Measurements from ENCODE around the gene AHNAK.
"Not testable (repeated sequence)": the region's sequence is repeated elsewhere in the genome, so short reads cannot be mapped to it uniquely, and the experiment has no call there.

AHNAK gene

DNA sequence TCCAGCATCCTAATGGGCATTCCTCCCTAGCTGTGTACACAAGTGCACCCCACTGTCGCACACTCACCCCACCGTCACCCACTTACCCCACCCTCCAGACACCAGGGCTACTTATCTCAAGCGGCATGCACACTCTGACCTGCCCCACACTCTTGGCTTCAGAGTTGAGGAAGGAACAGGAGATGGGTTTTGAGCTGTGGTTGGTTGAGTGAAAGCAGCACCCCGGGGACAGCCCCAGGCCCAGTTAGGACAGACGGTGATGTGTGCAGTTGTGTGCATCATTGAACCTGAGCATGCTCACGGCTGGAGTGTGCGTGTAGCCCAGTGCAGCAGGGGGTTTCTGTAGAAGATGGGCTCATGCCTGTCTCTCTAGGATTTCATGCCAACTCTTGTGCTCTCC lies 32.5 kb downstream of the AHNAK start:
- DNase-seq, result no peak

DNA sequence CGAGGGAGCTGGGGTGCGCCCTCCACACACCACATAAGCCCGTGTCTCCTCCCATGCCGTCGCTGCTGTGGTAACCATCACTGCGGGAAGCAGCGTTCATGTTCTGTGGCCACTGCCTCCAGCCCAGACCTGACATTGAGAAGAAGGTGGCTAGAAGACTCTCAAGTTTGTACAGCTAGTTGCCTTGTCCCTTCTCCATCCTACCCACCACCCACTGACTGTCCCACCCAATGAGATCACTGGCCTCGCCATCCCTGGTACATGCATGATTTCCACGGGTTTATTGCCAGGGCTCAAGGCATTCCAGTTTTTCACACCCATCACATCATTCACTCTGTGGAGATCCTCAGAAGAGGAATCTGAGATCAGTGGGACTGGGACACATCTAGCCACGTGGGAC lies 33.0 kb downstream of the AHNAK start:
- no peak for DNase-seq

DNA sequence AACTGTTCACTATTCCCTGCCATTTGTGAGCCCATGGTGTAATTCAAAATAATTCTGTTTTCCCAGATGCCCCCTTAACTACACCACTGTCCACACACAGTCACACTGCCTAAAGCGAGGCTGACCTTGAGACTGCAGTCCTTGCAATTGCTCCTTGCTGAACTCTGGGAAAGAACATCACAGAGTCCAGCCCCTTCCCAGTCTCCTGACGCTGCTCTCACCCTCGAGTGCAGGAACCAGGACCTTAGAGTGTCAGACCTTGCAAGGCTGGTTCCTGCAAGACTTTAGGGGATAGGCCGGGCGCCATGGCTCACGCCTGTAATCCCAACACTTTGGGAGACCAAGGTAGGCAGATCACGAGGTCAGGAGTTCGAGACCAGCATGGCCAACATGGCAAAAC lies 33.6 kb downstream of the AHNAK start:
- DNase-seq, result no peak

DNA sequence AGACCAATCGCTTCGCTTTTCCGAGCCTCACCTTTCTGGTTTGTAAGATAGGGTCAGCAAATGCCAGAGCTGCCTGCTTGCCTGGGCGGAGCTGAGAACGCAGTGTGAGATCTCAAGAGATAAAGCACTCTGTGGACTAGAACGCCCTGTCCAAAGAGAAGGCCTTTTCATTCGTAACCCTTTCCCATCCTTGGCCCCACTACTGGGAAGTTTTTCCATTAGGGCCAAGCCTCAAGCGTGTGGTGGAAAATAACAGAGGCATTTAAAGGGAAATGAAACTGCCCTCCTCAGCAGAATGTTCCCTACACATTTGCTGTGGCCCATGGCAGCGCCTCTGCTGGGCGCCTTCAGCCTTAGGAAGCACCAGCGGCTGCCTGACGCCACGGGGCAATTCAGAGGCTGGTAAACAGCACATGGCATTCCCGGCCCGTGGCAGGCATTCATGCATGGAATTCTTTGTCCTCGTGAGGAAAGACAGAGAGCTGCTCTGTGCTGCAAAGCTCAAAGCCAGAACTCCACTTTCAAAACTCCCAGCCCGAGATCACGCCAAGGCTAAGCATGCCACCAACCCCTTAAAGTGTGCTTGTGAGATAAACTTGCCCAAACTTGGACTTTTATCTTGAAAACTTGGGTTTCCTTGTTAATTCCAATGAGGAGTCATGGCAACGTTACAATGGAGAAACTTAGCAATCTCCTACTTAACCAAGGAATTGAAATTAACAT lies 38.1 kb downstream of the AHNAK start:
- DNase-seq, result no peak

DNA sequence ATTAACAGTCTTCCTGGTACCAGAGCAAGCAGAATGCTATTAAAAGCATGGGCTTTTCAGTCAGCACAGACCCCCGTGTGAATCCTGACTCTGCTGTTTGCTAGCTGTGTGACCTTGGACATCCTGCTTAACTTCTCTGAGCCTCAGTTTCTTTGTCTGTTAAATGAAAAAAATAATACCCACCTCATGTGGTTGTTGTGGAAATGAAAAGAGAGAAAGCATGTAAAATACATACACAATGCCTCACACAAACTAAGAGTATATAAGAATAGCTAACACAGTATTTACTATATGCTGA lies 39.5 kb downstream of the AHNAK start:
- DNase-seq, result no peak

DNA sequence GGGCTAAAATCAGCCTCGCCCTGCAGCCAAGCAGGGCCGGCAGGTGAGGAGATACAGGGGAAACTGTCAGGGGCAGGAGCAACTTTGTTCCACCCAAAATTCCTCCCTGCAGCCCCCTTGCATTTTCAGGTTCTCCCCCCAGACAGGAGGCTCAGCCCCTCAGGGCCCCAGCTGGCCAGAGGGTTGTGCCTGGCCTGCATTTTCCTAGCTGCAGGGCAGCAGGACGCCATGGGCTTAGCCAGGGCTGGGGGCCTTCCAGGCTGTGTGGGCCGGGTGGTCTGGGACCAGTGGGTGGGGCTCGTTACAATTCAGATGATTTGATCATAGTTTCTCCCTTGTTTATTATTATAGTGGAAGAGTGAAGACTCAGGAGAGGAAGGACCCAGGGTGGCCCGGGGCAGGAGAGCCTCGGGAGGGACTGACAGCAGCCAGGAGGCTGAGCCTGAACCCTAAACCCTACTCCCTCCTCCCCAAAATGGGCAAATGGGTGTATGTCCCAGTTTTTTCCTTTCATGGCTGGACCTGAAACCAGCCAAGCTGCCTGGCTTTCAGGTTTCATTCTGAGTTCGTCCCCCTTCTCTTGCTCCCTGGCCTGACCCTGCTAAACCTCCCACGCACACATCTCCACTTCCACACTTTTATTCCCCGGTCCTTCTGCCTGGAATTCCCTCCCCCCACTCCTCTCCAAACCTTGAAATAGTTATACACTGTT lies 40.0 kb downstream of the AHNAK start:
- no peak for DNase-seq

DNA sequence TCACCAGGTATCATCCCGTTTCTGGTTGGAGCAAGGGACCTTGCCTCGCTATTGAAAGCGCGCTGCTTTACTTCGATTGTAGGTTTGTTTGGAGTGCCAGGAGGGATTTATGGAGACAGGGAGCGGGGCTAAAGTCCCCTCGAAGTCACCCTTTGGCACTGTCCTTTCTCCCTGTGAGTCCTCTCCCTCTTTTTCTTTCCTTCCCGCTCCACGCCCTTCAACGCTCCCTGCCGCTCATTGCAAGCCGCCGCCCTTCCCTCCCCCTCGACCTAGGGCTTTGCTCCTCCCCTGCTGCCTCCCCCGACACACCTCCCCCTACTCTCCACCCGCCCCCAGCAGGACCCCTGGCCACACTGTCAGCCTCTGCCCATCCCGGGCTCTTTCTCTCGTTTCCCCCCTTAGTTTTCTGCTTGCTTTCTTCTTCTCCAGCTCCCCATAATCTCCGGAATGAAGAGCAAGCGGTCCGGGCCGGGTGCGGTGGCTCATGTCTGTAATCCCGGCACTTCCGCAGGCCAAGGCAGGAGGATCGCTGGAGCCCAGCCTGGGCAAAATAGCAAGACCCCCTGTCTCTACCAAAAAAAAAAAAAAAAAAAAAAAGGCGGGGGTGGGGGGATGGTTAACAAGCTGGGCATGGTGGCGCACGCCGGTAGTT lies 41.0 kb downstream of the AHNAK start:
- DNase-seq, result no peak

DNA sequence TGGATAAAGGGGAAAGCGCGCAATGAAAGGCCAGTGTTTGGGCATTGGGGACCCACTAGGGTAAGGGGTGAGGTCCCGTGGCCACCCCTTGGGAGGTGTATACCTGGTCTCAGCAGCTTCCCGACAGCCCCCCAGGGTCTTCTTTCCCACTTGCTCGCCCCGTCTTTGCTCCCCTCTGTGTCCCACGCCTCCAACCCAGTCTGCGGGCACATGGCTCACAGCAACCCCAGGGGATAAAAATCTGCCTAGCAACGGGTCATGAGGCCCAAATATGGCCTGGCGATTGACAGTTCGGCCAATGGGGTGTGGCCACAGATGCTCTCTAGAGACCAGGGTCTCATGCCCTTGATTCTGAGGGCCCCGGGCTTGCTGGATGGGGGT lies 41.6 kb downstream of the AHNAK start:
- no peak for DNase-seq

DNA sequence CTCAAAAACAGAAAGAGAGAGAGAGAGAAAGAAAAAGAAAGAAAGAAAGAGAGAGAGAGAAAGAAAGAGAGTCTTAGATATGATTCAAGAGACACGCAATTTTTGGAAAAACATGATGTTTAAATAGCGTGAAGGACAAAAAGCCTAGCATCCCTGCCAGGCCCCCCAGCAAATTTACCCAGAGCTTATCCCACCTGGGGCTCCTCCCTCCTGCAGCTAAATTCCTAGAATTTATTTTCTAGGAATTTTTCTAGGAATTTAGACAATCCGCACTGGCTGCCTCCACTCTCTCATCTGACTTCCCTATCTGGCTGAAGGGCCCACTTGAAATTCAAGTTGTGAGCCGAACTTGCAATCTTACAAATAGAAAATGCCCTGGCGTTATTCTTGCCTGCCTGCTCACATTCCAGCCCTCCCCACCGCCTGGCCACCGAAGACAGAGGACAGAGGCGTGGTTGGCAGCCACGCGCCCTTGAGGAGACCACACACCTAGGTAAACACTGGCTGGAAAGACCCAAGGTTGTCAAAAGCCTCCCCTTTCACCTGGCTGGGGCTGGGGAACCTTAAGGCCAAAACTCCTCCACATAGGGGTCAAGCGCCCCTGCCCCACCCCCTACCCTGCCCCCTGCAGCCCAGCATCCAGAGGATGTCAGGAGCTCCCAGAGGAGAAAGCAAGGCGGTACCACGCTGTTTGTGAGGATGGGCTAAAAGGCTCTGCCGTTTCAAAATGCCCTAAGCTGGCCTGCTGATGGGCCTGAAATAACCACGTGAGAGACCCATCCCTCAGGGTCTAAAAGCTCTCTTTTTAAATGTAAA lies 42.2 kb downstream of the AHNAK start:
- no peak for DNase-seq

DNA sequence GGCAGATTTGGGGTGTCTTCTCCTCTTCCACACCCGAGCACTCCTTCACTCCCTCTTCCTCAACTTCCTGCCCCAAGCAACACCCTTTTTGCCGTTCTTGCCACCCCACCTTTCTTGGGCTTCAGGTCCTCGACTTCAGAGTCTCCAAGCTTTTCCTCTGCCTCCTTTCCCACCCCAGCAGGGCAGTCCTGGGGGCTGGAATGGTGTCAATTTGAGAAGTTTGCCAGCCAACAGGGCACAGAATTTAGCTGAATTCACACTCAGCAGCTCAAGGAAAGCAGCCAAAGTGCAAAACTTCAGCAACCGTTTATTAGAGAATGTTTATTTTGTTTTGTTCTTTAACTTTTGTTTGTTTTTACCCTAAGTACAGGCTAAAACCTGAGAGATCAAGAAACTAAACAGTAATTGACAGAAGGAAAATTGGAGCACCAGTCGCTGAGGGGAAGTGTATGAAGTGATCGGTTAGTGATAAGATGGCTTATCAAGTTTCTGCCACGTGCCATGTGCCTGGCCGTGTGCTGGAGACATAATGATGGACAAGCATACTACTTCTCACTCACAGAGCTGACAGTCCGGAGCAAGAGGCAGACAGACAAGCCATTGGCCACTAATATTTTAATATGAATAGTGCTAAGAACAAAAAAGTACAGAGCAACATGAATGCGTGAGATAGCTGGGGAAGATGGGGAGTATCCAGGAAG lies 44.4 kb downstream of the AHNAK start:
- no peak for DNase-seq

DNA sequence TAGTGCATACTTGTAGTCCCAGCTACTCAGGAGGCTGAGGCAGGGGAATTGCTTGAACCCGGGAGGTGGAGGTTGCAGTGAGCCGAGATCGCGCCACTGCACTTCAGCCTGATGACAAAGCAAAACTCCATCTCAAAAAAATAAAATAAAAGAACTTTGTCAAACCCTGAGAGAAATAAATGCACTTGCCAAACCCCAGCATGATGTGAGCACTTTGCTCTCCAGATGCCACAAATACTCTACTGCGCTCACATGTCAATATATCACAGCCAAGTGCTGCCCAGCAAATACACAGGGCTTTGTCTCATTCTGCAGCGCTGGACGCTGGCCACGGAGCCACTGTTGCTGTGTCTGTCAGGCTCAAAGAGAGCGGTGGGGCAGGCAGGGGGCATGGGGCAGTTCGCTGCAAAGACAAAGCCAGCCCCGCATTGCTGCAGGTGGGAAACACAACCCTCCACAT lies 45.1 kb downstream of the AHNAK start:
- no peak for DNase-seq

DNA sequence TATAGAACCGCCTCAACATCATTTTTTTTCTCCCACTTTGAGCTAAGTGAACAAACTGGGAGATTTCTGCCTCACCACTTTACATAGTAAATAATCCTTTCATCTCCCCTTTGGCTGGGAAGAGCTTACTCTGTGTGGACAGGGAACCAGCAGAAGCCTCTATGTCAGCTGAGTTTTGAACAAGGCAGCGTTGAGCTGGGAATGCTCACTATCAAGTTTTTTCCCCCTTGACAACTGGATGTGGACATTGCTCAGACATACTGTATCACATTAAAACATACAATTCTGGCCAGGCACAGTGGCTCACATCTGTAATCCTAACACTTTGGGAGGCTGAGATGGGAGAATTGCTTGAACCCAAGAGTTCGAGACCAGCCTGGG lies 46.0 kb downstream of the AHNAK start:
- DNase-seq, result no peak

DNA sequence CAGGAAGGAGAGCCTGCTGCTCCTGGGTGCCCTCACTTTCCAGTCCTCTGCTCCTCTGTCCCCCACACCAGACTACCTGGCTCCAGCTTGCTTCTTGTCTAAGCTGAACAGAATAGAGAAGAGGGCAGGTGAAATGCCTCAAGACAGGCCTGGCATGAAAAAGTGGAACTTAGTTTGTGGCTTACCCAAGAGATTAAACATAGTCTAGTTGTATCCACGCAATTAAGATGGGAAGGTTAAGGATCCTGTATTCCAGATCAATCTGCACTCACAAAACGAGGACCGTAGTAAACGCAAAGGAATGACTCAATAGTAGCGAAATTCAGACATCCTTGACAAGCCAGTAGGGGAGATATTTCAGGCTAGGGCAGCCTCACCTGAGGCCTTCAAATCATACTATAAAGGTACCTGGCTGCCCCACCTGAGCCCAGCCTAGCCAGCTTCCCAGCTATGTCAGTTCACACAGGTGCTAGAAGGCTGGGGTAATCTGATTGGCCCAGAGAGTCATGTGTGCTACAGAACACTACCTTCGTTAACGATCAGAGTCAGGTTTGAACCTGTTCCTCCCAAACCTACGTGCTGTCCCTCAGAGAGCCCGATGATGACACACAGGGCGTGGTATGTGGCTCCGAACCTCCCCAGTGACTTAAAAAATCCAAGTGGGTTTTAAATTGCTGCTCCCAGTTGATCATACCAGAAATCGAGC lies 46.5 kb downstream of the AHNAK start:
- no peak for DNase-seq

DNA sequence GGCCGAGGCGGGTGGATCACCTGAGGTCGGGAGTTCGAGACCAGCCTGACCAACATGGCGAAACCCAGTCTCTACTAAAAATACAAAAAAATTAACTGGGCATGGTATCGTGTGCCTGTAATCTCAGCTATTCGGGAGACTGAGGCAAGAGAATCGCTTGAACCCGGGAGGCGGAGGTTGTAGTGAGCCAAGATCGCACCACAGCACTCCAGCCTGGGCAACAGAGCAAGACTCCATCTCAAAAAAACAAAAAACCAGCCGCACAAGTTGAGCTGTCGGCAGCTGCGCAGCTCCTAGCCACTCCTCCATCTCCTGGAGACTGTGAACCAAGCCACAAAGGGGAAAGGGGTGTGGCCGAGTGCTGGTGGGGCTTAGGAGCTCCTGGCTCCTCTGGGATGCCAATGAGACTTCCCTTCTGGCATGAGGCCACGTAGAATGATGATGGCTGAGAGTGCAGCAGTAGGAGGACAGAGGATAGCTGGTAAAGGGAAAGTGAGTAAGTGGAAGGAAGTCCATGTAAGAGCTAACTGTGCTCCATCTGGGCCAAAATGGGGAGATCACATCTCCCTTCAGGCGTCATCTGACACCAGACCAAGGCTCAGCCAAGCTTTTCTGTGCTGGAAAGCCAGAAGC lies 47.2 kb downstream of the AHNAK start:
- DNase-seq, result not testable (repeated sequence)

DNA sequence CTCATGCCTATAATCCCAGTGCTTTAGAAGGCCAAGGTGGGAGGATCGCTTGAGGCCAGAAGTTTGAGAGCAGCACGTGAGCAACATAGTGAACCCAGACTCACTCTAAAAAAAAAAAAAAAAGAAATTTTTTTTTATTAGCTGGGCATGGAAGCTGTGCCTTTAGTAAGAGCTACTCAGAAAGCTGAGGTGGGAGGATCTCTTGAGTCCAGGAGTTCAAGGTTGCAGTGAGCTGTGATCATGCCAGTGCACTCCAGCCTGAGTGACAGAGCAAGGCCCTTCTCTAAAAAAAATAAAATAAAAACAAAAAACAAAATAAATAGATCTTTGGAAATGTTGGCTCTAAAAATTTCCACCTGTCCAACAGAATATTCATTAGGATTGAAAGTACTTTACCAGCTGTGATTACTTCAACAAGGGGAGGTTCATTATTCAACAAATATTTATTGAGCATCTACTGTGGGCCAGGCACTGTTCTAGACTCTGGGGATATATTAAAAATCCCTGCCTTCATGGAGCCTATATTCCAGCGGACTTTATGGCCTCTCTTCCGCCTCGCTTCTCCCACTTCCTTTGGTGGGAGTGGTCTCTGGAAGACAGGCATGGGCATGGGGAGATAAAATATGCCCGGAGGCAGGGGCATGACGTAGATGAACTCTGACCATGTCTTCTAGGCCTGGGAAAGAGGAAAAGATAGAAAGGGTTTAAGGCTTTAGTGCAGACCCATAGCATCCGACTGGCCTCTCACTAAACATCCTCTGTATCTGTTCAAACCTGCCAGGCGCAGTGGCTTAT lies 47.9 kb downstream of the AHNAK start:
- no peak for DNase-seq

DNA sequence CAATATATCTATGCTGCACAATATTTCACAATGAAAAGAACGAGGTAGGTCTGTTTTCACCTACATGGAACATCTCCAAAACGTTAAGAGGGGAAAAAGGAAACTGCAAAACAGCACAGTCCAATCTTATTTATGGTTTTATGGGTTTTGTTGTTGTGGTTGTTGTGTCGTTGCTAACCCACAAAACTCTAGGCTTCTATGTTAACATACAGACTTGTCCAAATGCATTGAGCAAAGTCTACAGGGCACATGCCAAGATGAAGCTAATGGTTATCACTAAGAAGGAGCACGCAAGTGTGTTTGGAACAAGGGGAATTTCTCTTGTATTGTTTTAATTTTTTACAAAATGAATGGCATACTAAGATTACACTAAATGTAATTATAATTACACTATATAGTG lies 48.6 kb downstream of the AHNAK start:
- no peak for DNase-seq

DNA sequence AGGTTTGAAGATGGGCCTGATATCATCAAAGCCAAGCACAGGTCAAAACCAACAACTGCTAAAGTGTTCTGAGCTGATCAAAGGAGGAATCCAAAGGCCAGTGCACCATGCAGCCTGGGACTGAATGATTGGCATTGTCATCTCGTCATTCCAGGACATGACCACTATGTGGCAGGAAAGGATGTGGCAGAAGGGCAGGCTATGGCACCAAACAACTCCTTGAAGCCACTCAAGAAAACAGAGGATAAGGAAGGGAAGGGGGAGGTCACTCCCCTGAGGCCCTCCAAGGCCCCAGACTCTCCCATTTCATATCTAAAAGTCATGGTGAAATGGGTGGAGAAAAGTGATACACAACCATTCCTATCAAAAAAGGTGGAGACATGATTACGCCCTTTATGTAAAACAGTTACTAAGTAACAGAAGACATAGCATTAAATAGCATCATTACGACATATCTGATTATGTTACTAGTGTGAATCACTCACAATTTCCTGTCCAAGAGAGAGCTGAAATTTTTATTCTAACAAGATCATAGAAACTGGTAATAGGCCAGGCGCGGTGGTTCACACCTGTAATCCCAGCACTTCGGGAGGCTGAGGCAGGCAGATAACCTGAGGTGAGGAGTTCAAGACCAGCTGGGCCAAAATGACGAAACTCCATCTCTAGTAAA lies 49.3 kb downstream of the AHNAK start:
- no peak for DNase-seq

DNA sequence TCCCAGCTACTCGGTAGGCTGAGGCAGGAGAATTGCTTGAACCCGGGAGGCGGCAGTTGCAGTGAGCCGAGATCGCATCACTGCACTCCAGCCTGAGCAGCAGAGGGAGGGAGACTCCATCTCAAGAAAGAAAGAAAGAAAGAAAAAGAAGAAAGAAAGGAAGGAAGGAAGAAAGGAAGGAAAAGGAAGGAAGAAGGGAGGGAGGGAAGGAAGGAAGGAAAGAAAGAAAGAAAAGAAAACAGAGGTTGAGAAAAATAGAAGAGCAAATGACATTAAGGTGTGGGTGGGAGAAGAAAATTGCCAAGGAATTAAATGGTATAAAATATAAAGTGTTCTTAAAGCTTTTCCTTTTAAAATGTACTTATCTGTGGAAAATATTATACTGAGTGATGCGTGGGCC lies 49.9 kb downstream of the AHNAK start:
- DNase-seq, result no peak

DNA sequence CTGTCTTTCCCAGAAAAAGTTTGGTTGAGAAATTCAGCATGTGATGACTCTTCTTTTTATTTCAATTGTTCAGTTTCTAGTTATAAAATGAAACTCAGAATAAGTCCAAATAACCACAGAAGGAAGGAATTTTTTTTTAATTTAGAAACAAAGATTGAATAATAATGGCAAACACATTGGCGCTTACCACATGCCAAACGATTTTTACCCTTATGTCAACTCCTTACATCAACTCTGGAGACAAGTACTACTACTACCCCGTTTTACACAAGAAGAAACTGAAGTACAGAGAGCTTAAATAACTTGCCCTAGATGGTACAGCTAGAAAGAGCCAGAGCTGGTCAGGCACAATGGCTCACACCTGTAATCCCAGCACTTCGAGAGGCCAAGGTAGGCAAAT lies 52.4 kb downstream of the AHNAK start:
- no peak for DNase-seq

DNA sequence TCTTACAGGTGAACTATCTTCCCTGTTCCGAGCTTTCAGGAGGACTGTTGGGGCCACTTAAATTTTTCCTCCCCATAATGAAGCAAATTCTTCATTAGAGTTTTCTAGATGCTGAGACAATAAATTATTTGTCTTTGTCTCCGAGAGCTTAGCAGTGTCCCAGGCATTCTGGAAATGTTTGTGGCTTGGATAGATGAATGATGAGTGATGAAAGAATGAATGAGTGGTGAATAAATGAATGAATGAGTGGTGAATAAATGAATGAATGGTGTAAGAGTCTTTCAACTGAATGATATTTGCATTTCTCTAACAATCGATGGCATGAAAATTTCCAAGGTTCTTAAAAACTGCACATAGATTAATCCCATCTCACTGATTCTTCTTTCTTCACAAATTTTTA lies 52.8 kb downstream of the AHNAK start:
- no peak for DNase-seq

Measured in activated naive CD4-positive, alpha-beta T cell treated with anti-CD3 and anti-CD28 coated beads, Interleukin-2, amount 50 U/mL, for 16 hours (primary cell).